ENCODE measurements around the gene ZNF69.

- TF ChIP-seq MAX (IDR thresholded peaks at IDR 0.05): no peak
- TF ChIP-seq CEBPB (IDR thresholded peaks at IDR 0.05): no peak
- TF ChIP-seq RAD21 (IDR thresholded peaks at IDR 0.05; ENCODE audit: low read depth): no peak
- TF ChIP-seq TAF1 (IDR thresholded peaks at IDR 0.05; ENCODE audit: low read depth): no peak
- no peak for TF ChIP-seq CREB1 (IDR thresholded peaks at IDR 0.05; ENCODE audit: low read depth)
- no peak for TF ChIP-seq REST (IDR thresholded peaks at IDR 0.05; ENCODE audit: low read depth)
Measured at GRCh38 chr19:11843722-11844121, 43.9 kb upstream of the ZNF69 start.

Measured in Ishikawa (cell line).